Islet of Langerhans (tissue), 1 donor: ENCODE data around the gene ATP6AP2.
"Not testable (repeated sequence)": the region's sequence is repeated elsewhere in the genome, so short reads cannot be mapped to it uniquely, and the experiment has no call there.

Source experiments
- FAIRE-seq: peaks from one replicate; lab custom pipeline; 2011; peaks lifted over from hg19 to GRCh38; lab: Jason Lieb, UNC

Gene ATP6AP2

GRCh38 chrX:40580537-40581335 is at the start of gene ATP6AP2:
Gene ATP6AP2, plus strand, starts transcription at chrX:40580970. Its CDS starts 96 bp downstream, at chrX:40581066.
- peak; percentile 95 for FAIRE-seq

GRCh38 chrX:40531056-40531826 is 49.5 kb upstream of the ATP6AP2 start:
- no peak for FAIRE-seq

- FAIRE-seq = no peak
These were observed 43.5 kb upstream of the ATP6AP2 start for GRCh38 chrX:40537310-40537709.

- no peak for FAIRE-seq
These were observed 42.4 kb upstream of the ATP6AP2 start for GRCh38 chrX:40538406-40538805.

- FAIRE-seq = no peak
These were observed 41.3 kb upstream of the ATP6AP2 start for GRCh38 chrX:40539214-40540142.

- no peak for FAIRE-seq
These were observed 38.6 kb upstream of the ATP6AP2 start for GRCh38 chrX:40542208-40542607.

- FAIRE-seq = no peak
These were observed 37.8 kb upstream of the ATP6AP2 start for GRCh38 chrX:40542972-40543371.

GRCh38 chrX:40543661-40544328 is 37.0 kb upstream of the ATP6AP2 start:
- peak; percentile 99 for FAIRE-seq

- no peak for FAIRE-seq
These were observed 36.2 kb upstream of the ATP6AP2 start for GRCh38 chrX:40544343-40545266.

GRCh38 chrX:40546870-40547269 is 33.9 kb upstream of the ATP6AP2 start:
- FAIRE-seq = no peak

- FAIRE-seq = peak; percentile 33
These were observed 30.7 kb upstream of the ATP6AP2 start for GRCh38 chrX:40550066-40550465.

GRCh38 chrX:40552768-40553167 is 28.0 kb upstream of the ATP6AP2 start:
- peak; percentile 58 for FAIRE-seq

GRCh38 chrX:40558590-40558989 is 22.2 kb upstream of the ATP6AP2 start:
- no peak for FAIRE-seq

GRCh38 chrX:40563784-40564183 is 17.0 kb upstream of the ATP6AP2 start:
- no peak for FAIRE-seq

- no peak for FAIRE-seq
These were observed 16.3 kb upstream of the ATP6AP2 start for GRCh38 chrX:40564447-40564846.

GRCh38 chrX:40570346-40571093 is 10.2 kb upstream of the ATP6AP2 start:
- FAIRE-seq = no peak

GRCh38 chrX:40571164-40571563 is 9.6 kb upstream of the ATP6AP2 start:
- FAIRE-seq = not testable (repeated sequence)

- FAIRE-seq = no peak
These were observed 9.2 kb upstream of the ATP6AP2 start for GRCh38 chrX:40571600-40571999.

GRCh38 chrX:40573763-40574162 is 7.0 kb upstream of the ATP6AP2 start:
- FAIRE-seq = no peak

- FAIRE-seq = not testable (repeated sequence)
These were observed 5.4 kb upstream of the ATP6AP2 start for GRCh38 chrX:40575411-40575810.
